GF-D8 (cell line): ENCODE data around the gene ANXA3.
"Not testable (repeated sequence)": the region's sequence is repeated elsewhere in the genome, so short reads cannot be mapped to it uniquely, and the experiment has no call there.

ENCODE experiments used
- DNase-seq: peaks from one replicate; lab custom pipeline; 2025; lab: John Stamatoyannopoulos, UW

Gene ANXA3

GRCh38 chr4:78571804-78572203, 20.2 kb downstream of the ANXA3 start:
- no peak for DNase-seq

- no peak for DNase-seq
These were observed 27.3 kb downstream of the ANXA3 start for GRCh38 chr4:78578674-78579425.

GRCh38 chr4:78581618-78582017, 30.0 kb downstream of the ANXA3 start:
- no peak for DNase-seq

GRCh38 chr4:78584863-78585547, 33.4 kb downstream of the ANXA3 start:
- DNase-seq = no peak

- DNase-seq = no peak
These were observed 34.1 kb downstream of the ANXA3 start for GRCh38 chr4:78585633-78586032.

- DNase-seq = no peak
These were observed 37.5 kb downstream of the ANXA3 start for GRCh38 chr4:78588894-78589545.

- DNase-seq = no peak
These were observed 39.8 kb downstream of the ANXA3 start for GRCh38 chr4:78591404-78591803.

- DNase-seq = no peak
These were observed 40.7 kb downstream of the ANXA3 start for GRCh38 chr4:78592088-78592783.

GRCh38 chr4:78596111-78596742, 44.7 kb downstream of the ANXA3 start:
- no peak for DNase-seq

GRCh38 chr4:78598431-78598830, 46.9 kb downstream of the ANXA3 start:
- DNase-seq = not testable (repeated sequence)

GRCh38 chr4:78599147-78599546, 47.6 kb downstream of the ANXA3 start:
- DNase-seq = no peak

GRCh38 chr4:78599931-78600375, 48.4 kb downstream of the ANXA3 start:
- peak; percentile 92 for DNase-seq

GRCh38 chr4:78601013-78601412, 49.4 kb downstream of the ANXA3 start:
- DNase-seq = no peak

GRCh38 chr4:78602334-78602733, 50.8 kb downstream of the ANXA3 start:
- DNase-seq = no peak

- DNase-seq = no peak
These were observed 51.8 kb downstream of the ANXA3 start for GRCh38 chr4:78603384-78603783.

GRCh38 chr4:78604988-78605387, 53.4 kb downstream of the ANXA3 start:
- no peak for DNase-seq

- no peak for DNase-seq
These were observed 54.5 kb downstream of the ANXA3 start for GRCh38 chr4:78606035-78606434.

- no peak for DNase-seq
These were observed 55.0 kb downstream of the ANXA3 start for GRCh38 chr4:78606530-78607095.

GRCh38 chr4:78608684-78609083, 57.1 kb downstream of the ANXA3 start:
- no peak for DNase-seq

GRCh38 chr4:78609580-78609979, 58.0 kb downstream of the ANXA3 start:
- DNase-seq = no peak

GRCh38 chr4:78610546-78611214, 59.1 kb downstream of the ANXA3 start:
- peak; percentile 84 for DNase-seq
